Neural progenitor cell (in vitro differentiated cells): ENCODE measurements around the gene MYH2. TPM values are rescaled to one million over a fixed set of nuclear protein-coding genes. Genes with fewer than 3 reads are reported as not detected.
A peak's percentile ranks its signal among the peaks of the same experiment; 100 is the strongest.

Experiments used
- DNase-seq: peaks from one replicate; pipeline ENCODE4 v3.0.0-alpha.2; 2016; ENCODE audit warnings: low spot score
- H2AFZ ChIP-seq: fragments of 200-600 bp; sonication (generic); replicated peaks from 2 replicates; pipeline ENCODE4 v1.6.1; 2016; ENCODE audit warnings: antibody characterized with exemption
- H3F3A ChIP-seq: fragments of 200-600 bp; sonication (generic); 2 replicates; pipeline ENCODE4 v1.6.1; 2016; ENCODE audit warnings: antibody characterized with exemption, low read depth
- H3K27ac ChIP-seq: fragments of 200-600 bp; sonication (generic); 2 replicates; pipeline ENCODE4 v1.5.1; 2016; ENCODE audit warnings: mild to moderate bottlenecking
- H3K27me3 ChIP-seq: fragments of 200-600 bp; sonication (generic); 2 replicates; pipeline ENCODE4 v1.6.1; 2016; ENCODE audit warnings: mild to moderate bottlenecking, moderate library complexity
- H3K36me3 ChIP-seq: fragments of 200-600 bp; sonication (generic); 2 replicates; pipeline ENCODE4 v1.5.1; 2016
- H3K4me1 ChIP-seq: fragments of 200-600 bp; sonication (generic); 2 replicates; pipeline ENCODE4 v1.6.1; 2016; ENCODE audit warnings: mixed run types
- H3K4me2 ChIP-seq: fragments of 200-600 bp; sonication (generic); 2 replicates; pipeline ENCODE4 v1.6.1; 2016
- H3K4me3 ChIP-seq: fragments of 200-600 bp; sonication (generic); 2 replicates; pipeline ENCODE4 v1.5.1; 2016
- H3K79me2 ChIP-seq: fragments of 200-600 bp; sonication (generic); 2 replicates; pipeline ENCODE4 v1.6.1; 2016; ENCODE audit warnings: low read depth
- H3K9ac ChIP-seq: fragments of 200-600 bp; sonication (generic); 2 replicates; pipeline ENCODE4 v1.6.1; 2016
- H3K9me3 ChIP-seq: fragments of 200-600 bp; sonication (generic); 2 replicates; pipeline ENCODE4 v1.5.1; 2016; ENCODE audit warnings: low read depth
- H4K20me1 ChIP-seq: fragments of 200-600 bp; sonication (generic); 2 replicates; pipeline ENCODE4 v1.6.1; 2016; ENCODE audit warnings: low read depth
- H3K27ac Mint-ChIP-seq: 3 replicates; pipeline ENCODE4 v1.8.0; 2021; ENCODE audit warnings: mixed read lengths
- H3K27me3 Mint-ChIP-seq: 2 replicates; pipeline ENCODE4 v1.8.0; 2022; ENCODE audit warnings: low read depth, mild to moderate bottlenecking, inconsistent platforms, moderate library complexity, mixed read lengths; ENCODE audit not compliant: insufficient read depth
- H3K36me3 Mint-ChIP-seq: 3 replicates; pipeline ENCODE4 v1.8.0; 2021; ENCODE audit warnings: mixed read lengths
- H3K4me1 Mint-ChIP-seq: 3 replicates; pipeline ENCODE4 v1.8.0; 2021; ENCODE audit warnings: mixed read lengths
- H3K4me3 Mint-ChIP-seq: 3 replicates; pipeline ENCODE4 v1.8.0; 2021; ENCODE audit warnings: mild to moderate bottlenecking, moderate library complexity, mixed read lengths
- H3K9me3 Mint-ChIP-seq: 3 replicates; pipeline ENCODE4 v1.8.0; 2020; ENCODE audit warnings: mixed read lengths
- CTCF ChIP-seq: fragments of 200-600 bp; sonication (generic); IDR thresholded peaks from 2 replicates; pipeline ENCODE4 v1.5.1; 2017; ENCODE audit warnings: antibody characterized with exemption, mild to moderate bottlenecking
- EZH2 ChIP-seq: fragments of 200-600 bp; sonication (generic); IDR thresholded peaks from 2 replicates; pipeline ENCODE4 v1.6.1; 2017; ENCODE audit warnings: antibody characterized with exemption, mild to moderate bottlenecking, moderate library complexity
- EZH2phosphoT487 ChIP-seq: fragments of 200-600 bp; sonication (generic); IDR thresholded peaks from 2 replicates; pipeline ENCODE4 v1.6.1; 2017; ENCODE audit warnings: antibody characterized with exemption
- total RNA-seq: library from RNA; depleted of rRNA; stranded (reverse); fragments of >200 nt; gene quantifications from 2 replicates; pipeline ENCODE4 v1.2.3, GENCODE V29; 2015; ENCODE audit warnings: low replicate concordance

Gene MYH2
- total RNA-seq, 1 donor from 2014 or later = 0.19 TPM

DNA sequence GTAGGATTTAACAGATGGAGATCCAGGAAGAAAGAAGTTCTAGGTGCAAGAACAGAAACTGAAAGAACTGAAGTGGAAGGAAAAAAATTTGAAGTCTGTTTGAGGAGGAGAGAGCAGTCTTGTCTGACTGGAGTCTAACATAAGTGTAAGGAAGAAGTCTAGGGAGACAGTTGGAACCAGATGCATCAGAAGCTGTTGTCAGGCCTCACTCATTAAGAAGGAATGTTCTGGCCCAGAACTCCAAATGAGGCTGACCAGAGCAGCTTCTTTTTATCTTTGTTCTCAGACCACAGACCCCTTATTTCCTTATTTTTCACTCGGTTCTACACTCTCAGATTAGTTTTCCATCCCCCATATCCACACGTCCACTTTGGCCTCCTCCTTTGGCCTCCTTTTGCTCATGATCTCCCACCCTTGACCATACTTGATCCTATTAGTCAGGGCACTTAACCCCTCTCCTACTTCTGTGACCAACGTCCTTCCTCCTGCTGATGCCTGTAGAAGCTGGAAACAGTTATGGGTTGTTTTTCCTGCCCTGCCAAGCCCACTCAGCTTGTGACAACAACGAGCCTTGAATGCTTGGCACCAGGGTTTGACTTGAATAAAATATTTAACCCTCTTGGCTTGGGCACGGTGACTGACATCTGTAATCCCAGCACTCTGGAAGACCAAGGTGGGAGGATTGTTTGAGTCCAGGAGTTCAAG is 7.0 kb upstream of the MYH2 start:
- H3K4me1 ChIP-seq = peaks cover 4% of the 10 kb centered on the region
- H3K4me3 Mint-ChIP-seq = no peak overlapping the region
- DNase-seq = no peak

GRCh38 chr17:10550014-10550413 is 556 bp upstream of the MYH2 start:
- Mint-ChIP-seq H3K4me1 (peaks cover 16% of the 10 kb centered on the region), H3K27me3 (no peaks in the 10 kb centered on the region), H3K9me3 (no peaks in the 10 kb centered on the region), H3K4me3 (no peak overlapping the region), H3K36me3 (no peaks in the 10 kb centered on the region), H3K27ac (no peak overlapping the region)
- H3K27ac ChIP-seq = peak overlapping the region; percentile 92
- peaks cover 33% of the 10 kb centered on the region for H3K4me1 ChIP-seq
- H3K4me3 ChIP-seq = peak overlapping the region; percentile 37
- H3K79me2 ChIP-seq = no peaks in the 10 kb centered on the region
- H3K27me3 ChIP-seq = no peaks in the 10 kb centered on the region
- no peak for DNase-seq
- H3K9ac ChIP-seq = no peak overlapping the region
- no peaks in the 10 kb centered on the region for H3K36me3 ChIP-seq
- no peaks in the 10 kb centered on the region for H4K20me1 ChIP-seq
- H3K4me2 ChIP-seq = peak overlapping the region; percentile 72
- no peaks in the 10 kb centered on the region for H3K9me3 ChIP-seq
- TF ChIP-seq EZH2 (no peak), EZH2phosphoT487 (no peak), CTCF (no peak)
- H3F3A ChIP-seq = peaks cover 26% of the 10 kb centered on the region
- H2AFZ ChIP-seq = no peak overlapping the region

More for the DNA sequence above, 7.0 kb upstream of the MYH2 start:
- Histone ChIP-seq H3K4me3 (no peak overlapping the region), H3K4me2 (no peak overlapping the region), H3K9me3 (no peaks in the 10 kb centered on the region), H3K9ac (no peak overlapping the region), H3F3A (no peaks in the 10 kb centered on the region), H3K36me3 (no peaks in the 10 kb centered on the region), H3K27me3 (no peaks in the 10 kb centered on the region), H3K27ac (no peak overlapping the region), H4K20me1 (no peaks in the 10 kb centered on the region), H2AFZ (peak overlapping the region; percentile 76), H3K79me2 (no peaks in the 10 kb centered on the region)
- H3K36me3 Mint-ChIP-seq = no peaks in the 10 kb centered on the region
- H3K4me1 Mint-ChIP-seq = no peaks in the 10 kb centered on the region
- no peaks in the 10 kb centered on the region for H3K9me3 Mint-ChIP-seq
- no peak overlapping the region for H3K27ac Mint-ChIP-seq
- H3K27me3 Mint-ChIP-seq = no peaks in the 10 kb centered on the region
- TF ChIP-seq CTCF (no peak), EZH2phosphoT487 (no peak), EZH2 (no peak)

DNA sequence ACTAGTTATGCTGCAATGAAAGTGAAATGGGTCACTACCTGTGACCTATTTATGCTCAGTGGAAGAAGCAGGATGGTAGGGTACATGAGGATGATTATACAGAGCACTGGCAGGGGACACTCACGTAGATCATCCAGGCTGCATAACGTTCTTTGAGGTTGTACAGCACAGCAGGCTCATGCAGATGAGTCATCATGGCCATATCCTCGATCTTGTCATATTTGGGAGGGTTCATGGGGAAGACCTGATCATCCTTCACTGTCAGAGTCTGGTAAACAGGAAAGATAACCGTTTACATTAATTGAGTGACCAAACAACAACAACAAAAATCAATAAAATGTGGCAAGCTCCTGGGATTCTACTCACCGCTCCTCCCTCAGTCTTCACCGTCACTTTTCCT is 2.1 kb downstream of the MYH2 start:
- Histone ChIP-seq H3K4me3 (no peak overlapping the region), H4K20me1 (no peaks in the 10 kb centered on the region), H3K27me3 (no peaks in the 10 kb centered on the region), H3K4me2 (no peak overlapping the region), H3K9me3 (no peaks in the 10 kb centered on the region), H3F3A (peaks cover 26% of the 10 kb centered on the region), H3K79me2 (no peaks in the 10 kb centered on the region), H3K36me3 (no peaks in the 10 kb centered on the region), H3K4me1 (peaks cover 29% of the 10 kb centered on the region), H3K27ac (no peak overlapping the region), H2AFZ (peak overlapping the region; percentile 26), H3K9ac (no peak overlapping the region)
- no peak overlapping the region for H3K27ac Mint-ChIP-seq
- no peaks in the 10 kb centered on the region for H3K27me3 Mint-ChIP-seq
- no peaks in the 10 kb centered on the region for H3K9me3 Mint-ChIP-seq
- H3K36me3 Mint-ChIP-seq = no peaks in the 10 kb centered on the region
- H3K4me3 Mint-ChIP-seq = no peak overlapping the region
- no peak for TF ChIP-seq EZH2phosphoT487
- TF ChIP-seq EZH2 = no peak
- TF ChIP-seq CTCF = no peak
- DNase-seq = no peak
- peaks cover 16% of the 10 kb centered on the region for H3K4me1 Mint-ChIP-seq
